Measurements from ENCODE around the gene MYRIP. TPM values are rescaled to one million over a fixed set of nuclear protein-coding genes. Genes with fewer than 3 reads are reported as not detected.

Gene MYRIP
- total RNA-seq, 4 donors from 2014 or later = 3.5 to 31.1 (median 12.1) TPM

DNA sequence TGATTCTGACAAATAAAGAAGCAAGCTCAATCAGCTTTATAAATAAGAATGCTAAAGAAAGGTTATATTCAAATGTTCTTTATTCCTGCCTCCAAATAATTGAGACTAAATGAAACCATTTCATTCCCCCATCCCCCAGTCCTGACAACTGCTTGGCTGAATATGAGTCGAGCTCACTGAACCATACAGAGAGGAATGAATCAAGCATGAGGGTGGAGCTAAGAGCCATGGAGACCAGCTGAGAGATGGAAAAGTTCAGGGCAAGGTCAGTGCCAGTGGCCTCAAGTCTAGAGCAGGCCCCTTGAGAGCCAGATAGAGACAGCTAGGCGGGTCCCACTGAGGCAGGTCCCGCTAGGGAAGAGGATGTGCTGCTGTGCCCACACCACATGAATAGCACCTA is 311.4 kb downstream of the MYRIP start:
- Histone ChIP-seq H3K27me3 (no peaks in the 10 kb centered on the region), H3K36me3 (no peaks in the 10 kb centered on the region), H3K9me3 (no peaks in the 10 kb centered on the region), H3K4me1 (no peaks in the 10 kb centered on the region), H3K4me3 (no peak overlapping the region), H3K27ac (no peak overlapping the region)
- DNase-seq = no peak
- intact Hi-C loops (cut with DNase I; ENCODE audit: low total_unique reads) = no loop called here
- no peak for TF ChIP-seq POLR2A (IDR thresholded peaks at IDR 0.05)
- TF ChIP-seq, protein P1, sequence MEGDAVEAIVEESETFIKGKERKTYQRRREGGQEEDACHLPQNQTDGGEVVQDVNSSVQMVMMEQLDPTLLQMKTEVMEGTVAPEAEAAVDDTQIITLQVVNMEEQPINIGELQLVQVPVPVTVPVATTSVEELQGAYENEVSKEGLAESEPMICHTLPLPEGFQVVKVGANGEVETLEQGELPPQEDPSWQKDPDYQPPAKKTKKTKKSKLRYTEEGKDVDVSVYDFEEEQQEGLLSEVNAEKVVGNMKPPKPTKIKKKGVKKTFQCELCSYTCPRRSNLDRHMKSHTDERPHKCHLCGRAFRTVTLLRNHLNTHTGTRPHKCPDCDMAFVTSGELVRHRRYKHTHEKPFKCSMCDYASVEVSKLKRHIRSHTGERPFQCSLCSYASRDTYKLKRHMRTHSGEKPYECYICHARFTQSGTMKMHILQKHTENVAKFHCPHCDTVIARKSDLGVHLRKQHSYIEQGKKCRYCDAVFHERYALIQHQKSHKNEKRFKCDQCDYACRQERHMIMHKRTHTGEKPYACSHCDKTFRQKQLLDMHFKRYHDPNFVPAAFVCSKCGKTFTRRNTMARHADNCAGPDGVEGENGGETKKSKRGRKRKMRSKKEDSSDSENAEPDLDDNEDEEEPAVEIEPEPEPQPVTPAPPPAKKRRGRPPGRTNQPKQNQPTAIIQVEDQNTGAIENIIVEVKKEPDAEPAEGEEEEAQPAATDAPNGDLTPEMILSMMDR (IDR thresholded peaks at IDR 0.05) = no peak

DNA sequence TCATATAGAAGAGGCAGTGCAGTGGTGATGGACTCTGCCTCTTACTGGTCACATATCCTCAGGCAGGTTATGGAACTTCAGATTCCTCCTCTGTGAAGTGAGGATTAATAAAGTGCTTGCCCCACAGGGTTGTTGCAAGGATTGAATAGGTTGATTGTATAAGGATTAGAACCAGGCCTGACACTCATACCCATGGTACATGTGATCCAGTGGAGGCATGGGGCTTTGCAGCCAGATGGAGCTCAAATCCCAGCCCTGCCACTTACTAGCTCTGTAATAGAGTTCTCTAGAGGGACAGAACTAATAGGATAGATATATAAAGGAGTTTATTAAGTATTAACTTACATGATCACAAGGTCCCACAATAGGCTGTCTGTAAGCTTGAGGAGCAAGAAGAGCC is 315.5 kb downstream of the MYRIP start:
- H3K27me3 ChIP-seq = no peaks in the 10 kb centered on the region
- H3K9me3 ChIP-seq = no peaks in the 10 kb centered on the region
- DNase-seq = no peak
- H3K4me3 ChIP-seq = no peak overlapping the region
- H3K27ac ChIP-seq = no peak overlapping the region
- H3K4me1 ChIP-seq = no peaks in the 10 kb centered on the region
- TF ChIP-seq POLR2A (IDR thresholded peaks at IDR 0.05) = no peak
- TF ChIP-seq, protein P1 (IDR thresholded peaks at IDR 0.05) = no peak
- H3K36me3 ChIP-seq = no peaks in the 10 kb centered on the region
- intact Hi-C loops (cut with DNase I; ENCODE audit: low total_unique reads) = no loop called here

GRCh38 chr3:40128166-40128565 is 318.8 kb downstream of the MYRIP start:
- Histone ChIP-seq H3K27ac (no peak overlapping the region), H3K27me3 (no peaks in the 10 kb centered on the region), H3K36me3 (no peaks in the 10 kb centered on the region), H3K4me3 (no peak overlapping the region), H3K9me3 (no peaks in the 10 kb centered on the region), H3K4me1 (no peaks in the 10 kb centered on the region)
- intact Hi-C loops (cut with DNase I; ENCODE audit: low total_unique reads) = no loop called here
- DNase-seq = no peak
- TF ChIP-seq POLR2A (IDR thresholded peaks at IDR 0.05) = no peak
- TF ChIP-seq, protein P1 (IDR thresholded peaks at IDR 0.05) = no peak

DNA sequence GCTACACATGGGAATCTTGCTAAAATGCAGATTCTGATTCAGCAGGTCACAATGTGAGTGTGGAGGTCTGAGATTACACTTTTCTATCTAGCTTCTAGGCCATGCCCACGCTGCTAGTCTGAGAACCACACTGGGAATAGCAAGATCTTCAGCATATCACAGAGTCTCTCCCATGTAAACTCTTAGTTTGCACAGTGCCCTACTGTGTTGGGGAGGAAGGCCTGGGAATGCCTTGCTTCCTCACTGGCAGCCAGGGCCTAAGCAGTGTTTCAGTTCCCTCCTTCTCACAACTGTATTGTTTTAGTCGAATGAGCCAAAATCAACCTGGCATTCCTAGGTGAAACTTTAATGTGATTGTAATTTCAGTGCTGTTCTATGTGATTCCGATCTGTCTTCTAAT is 320.1 kb downstream of the MYRIP start:
- Histone ChIP-seq H3K27me3 (no peaks in the 10 kb centered on the region), H3K4me3 (no peak overlapping the region), H3K9me3 (no peaks in the 10 kb centered on the region), H3K27ac (no peak overlapping the region), H3K36me3 (no peaks in the 10 kb centered on the region), H3K4me1 (no peaks in the 10 kb centered on the region)
- no peak for DNase-seq
- no peak for TF ChIP-seq POLR2A (IDR thresholded peaks at IDR 0.05)
- TF ChIP-seq, protein P1 (IDR thresholded peaks at IDR 0.05) = no peak
- intact Hi-C loops (cut with DNase I; ENCODE audit: low total_unique reads) = no loop called here

DNA sequence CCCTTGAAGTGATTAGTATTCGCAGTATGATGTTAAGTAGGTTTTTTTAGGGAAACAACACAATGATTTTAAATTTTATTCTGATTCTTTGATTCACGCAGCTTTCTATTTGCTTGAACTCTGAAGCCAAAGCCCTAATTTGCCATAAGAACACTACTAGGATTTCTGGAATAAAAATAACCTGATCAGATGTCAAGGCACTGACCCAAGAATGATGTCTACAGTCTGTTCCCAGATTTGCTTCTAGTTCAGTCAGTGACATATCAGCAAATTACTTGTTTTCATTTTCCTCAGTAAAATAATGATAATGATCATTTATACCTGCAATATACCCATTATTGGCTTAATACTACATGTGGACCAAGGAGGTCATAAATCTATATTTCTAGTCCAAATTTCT is 320.6 kb downstream of the MYRIP start:
- no peaks in the 10 kb centered on the region for H3K36me3 ChIP-seq
- intact Hi-C loops (cut with DNase I; ENCODE audit: low total_unique reads) = no loop called here
- H3K27ac ChIP-seq = no peak overlapping the region

More for the DNA sequence above, 320.6 kb downstream of the MYRIP start:
- Histone ChIP-seq H3K4me1 (no peaks in the 10 kb centered on the region), H3K4me3 (no peak overlapping the region), H3K27me3 (no peaks in the 10 kb centered on the region), H3K9me3 (no peaks in the 10 kb centered on the region)
- TF ChIP-seq, protein P1 (IDR thresholded peaks at IDR 0.05) = no peak
- TF ChIP-seq POLR2A (IDR thresholded peaks at IDR 0.05) = no peak
- no peak for DNase-seq

Data from uterus (tissue), 4 donors.